RWPE2 (cell line): ENCODE measurements around the gene SLC41A1.

Experiments used
- ATAC-seq: fragments of 200-7000 bp; cut with Tn5 transposase; 3 replicates; pipeline ENCODE4 v1.9.1; 2021; ENCODE audit warnings: low read depth
- DNase-seq: peaks from one replicate; pipeline ENCODE4 v3.0.0-alpha.2; 2020; ENCODE audit warnings: low spot score
- H3K27ac ChIP-seq: fragments of 450-650 bp; 2 replicates; pipeline ENCODE4 v1.5.1; 2017; ENCODE audit warnings: mild to moderate bottlenecking; ENCODE audit not compliant: poor library complexity, severe bottlenecking
- H3K27me3 ChIP-seq: fragments of 250-450 bp; sonication (Bioruptor Pico); 2 replicates; pipeline ENCODE4 v1.5.1; 2021; ENCODE audit warnings: mild to moderate bottlenecking, moderate library complexity; ENCODE audit not compliant: insufficient read depth, poor library complexity, severe bottlenecking
- H3K36me3 ChIP-seq: fragments of 250-450 bp; sonication (Bioruptor Pico); 2 replicates; pipeline ENCODE4 v1.5.1; 2020; ENCODE audit warnings: low read depth, mild to moderate bottlenecking, moderate library complexity
- H3K4me1 ChIP-seq: fragments of 250-450 bp; sonication (Bioruptor Pico); 2 replicates; pipeline ENCODE4 v1.5.1; 2021; ENCODE audit warnings: mild to moderate bottlenecking, moderate library complexity; ENCODE audit not compliant: insufficient read depth, poor library complexity, severe bottlenecking
- H3K4me3 ChIP-seq: fragments of 250-450 bp; sonication (Bioruptor Pico); 2 replicates; pipeline ENCODE4 v1.5.1; 2021; ENCODE audit warnings: mild to moderate bottlenecking, moderate library complexity; ENCODE audit not compliant: severe bottlenecking
- H3K9me3 ChIP-seq: fragments of 250-450 bp; sonication (Bioruptor Pico); 2 replicates; pipeline ENCODE4 v1.5.1; 2021; ENCODE audit warnings: mild to moderate bottlenecking, moderate library complexity; ENCODE audit not compliant: severe bottlenecking
- CTCF ChIP-seq: fragments of 450-650 bp; IDR thresholded peaks from one replicate; pipeline ENCODE4 v1.5.1; 2017; ENCODE audit warnings: mild to moderate bottlenecking, moderate library complexity; ENCODE audit not compliant: poor library complexity, severe bottlenecking

Gene SLC41A1

GRCh38 chr1:205744403-205744802 lies 68.6 kb downstream of the SLC41A1 start:
- ATAC-seq, result no peak
- Histone ChIP-seq H3K27me3 (no peaks in the 10 kb centered on the region), H3K4me1 (peaks cover 24% of the 10 kb centered on the region), H3K27ac (no peak overlapping the region), H3K4me3 (no peak overlapping the region), H3K9me3 (no peaks in the 10 kb centered on the region), H3K36me3 (peaks cover 82% of the 10 kb centered on the region)
- DNase-seq, result no peak
- no peak for TF ChIP-seq CTCF

DNA sequence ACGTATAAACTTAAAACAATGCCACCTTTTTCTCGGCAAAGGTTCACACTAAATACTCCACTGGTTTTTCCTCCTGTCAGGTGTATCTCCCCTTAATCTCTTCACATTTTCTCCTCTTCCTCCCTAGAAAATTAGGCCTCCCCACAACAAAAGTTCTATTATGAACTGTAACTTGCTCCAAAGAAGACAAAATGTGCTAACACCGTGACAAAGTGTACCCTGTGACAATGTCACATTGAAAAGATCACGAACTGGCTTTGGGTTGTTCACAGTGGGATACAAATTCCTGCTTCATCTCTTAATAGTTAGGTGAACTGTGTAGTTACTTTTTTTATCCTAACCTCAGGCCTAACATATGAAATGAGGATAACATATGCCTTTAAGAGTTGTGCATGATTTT lies 69.0 kb downstream of the SLC41A1 start:
- peaks cover 86% of the 10 kb centered on the region for H3K36me3 ChIP-seq

DNA sequence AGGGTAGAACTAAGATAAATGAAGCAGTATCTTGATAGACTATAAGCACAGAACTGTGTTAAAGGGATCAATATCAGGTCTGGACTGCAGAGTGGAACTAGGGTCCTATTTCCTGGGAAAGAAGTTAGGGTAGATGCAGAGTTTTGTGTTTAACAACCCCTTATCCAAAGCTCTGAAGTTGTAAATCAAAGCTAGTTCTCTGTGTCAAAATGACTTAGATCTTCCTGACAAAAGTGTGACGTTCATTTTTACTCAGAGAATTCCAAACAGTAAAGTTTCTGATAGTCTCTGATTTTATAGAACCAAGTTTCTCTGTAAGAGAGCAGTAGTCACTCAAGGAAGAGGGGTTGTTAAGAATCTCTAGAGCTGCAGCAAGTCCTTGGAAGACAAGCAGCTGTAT lies 71.3 kb downstream of the SLC41A1 start:
- DNase-seq (no peak), ATAC-seq (no peak)
- H3K4me3 ChIP-seq, result no peak overlapping the region
- no peaks in the 10 kb centered on the region for H3K27me3 ChIP-seq
- peaks cover 9% of the 10 kb centered on the region for H3K4me1 ChIP-seq
- no peaks in the 10 kb centered on the region for H3K9me3 ChIP-seq
- peaks cover 85% of the 10 kb centered on the region for H3K36me3 ChIP-seq
- TF ChIP-seq CTCF, result no peak
- no peak overlapping the region for H3K27ac ChIP-seq

More for the DNA sequence above, 69.0 kb downstream of the SLC41A1 start:
- Histone ChIP-seq H3K27ac (no peak overlapping the region), H3K9me3 (no peaks in the 10 kb centered on the region), H3K4me1 (peaks cover 24% of the 10 kb centered on the region), H3K4me3 (no peak overlapping the region), H3K27me3 (no peaks in the 10 kb centered on the region)
- DNase-seq (no peak), ATAC-seq (no peak)
- TF ChIP-seq CTCF, result no peak

DNA sequence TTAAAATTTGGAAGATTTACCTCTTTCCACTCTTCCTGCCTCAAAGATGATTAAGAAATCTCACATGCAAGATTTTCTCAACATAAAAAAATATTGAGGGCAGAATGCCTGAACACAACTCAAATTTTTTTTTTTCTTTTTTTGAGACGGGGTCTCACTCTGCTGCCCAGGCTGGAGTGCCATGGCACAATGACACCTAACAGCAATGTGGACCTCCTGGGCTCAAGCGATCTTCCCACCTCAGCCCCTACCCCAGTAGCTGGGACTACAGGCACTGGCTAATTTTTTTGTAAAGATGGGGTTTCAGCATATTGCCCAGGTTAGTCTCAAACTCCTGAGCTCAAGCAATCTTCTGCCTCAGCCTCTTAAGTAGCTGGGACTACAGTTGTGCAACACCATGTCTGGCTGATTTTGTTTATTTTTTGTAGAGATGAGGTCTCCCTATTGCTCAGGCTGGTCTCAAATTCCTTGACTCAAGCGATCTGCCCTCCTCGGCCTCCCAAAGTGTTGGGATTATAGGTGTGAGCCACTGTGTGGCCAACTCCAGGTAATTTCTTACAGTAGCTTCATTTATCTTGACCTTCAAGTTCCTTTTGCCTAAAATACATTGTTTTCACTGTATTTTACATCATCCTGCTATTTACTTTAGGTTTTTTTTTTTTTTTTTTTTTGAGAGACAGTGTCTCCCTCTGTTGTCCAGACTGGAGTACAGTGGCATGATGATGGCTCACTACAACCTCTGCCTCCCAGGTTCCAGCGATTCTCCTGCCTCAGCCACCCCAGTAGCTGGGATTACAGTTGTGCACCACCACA lies 73.4 kb downstream of the SLC41A1 start:
- Histone ChIP-seq H3K27me3 (no peaks in the 10 kb centered on the region), H3K4me3 (no peak overlapping the region), H3K9me3 (no peaks in the 10 kb centered on the region), H3K36me3 (peaks cover 86% of the 10 kb centered on the region), H3K27ac (no peak overlapping the region), H3K4me1 (peaks cover 5% of the 10 kb centered on the region)
- ATAC-seq (peak; percentile 28; the same call in 1 of the 3 replicates), DNase-seq (no peak)
- TF ChIP-seq CTCF, result no peak
